ENCODE measurements around the gene PTPRD.

- TF ChIP-seq ZSCAN4 (tag by site-specific recombination; IDR thresholded peaks at IDR 0.05): no peak
- TF ChIP-seq ZNF350 (tag by site-specific recombination; IDR thresholded peaks at IDR 0.05): no peak
- TF ChIP-seq CTCF (tag by site-specific recombination; IDR thresholded peaks at IDR 0.05): no peak
- TF ChIP-seq ZNF214 (tag by site-specific recombination; IDR thresholded peaks at IDR 0.05; ENCODE audit: borderline replicate concordance): no peak
- no peak for TF ChIP-seq ZFP37 (tag by site-specific recombination; IDR thresholded peaks at IDR 0.05)
- no peak for TF ChIP-seq ZNF274 (IDR thresholded peaks at IDR 0.05; ENCODE audit: low read length)
- TF ChIP-seq ZNF274 (tag by site-specific recombination; IDR thresholded peaks at IDR 0.05; ENCODE audit: borderline replicate concordance): no peak
- TF ChIP-seq REST (tag by site-specific recombination; IDR thresholded peaks at IDR 0.05): no peak
- TF ChIP-seq ZSCAN18 (tag by site-specific recombination; IDR thresholded peaks at IDR 0.05): no peak
Measured at GRCh38 chr9:9133526-9133925, 1479.3 kb downstream of the PTPRD start.
